AG09309 (cell line): ENCODE measurements around the gene AP5B1.

Experiments used
- DNase-seq: peaks from one replicate; pipeline ENCODE4 v3.0.0-alpha.2; 2010; ENCODE audit warnings: low read depth
- H3K4me3 ChIP-seq: 2 replicates; pipeline ENCODE4 v1.5.1; 2011; ENCODE audit warnings: mild to moderate bottlenecking, low read depth, low read length, moderate library complexity; ENCODE audit not compliant: control insufficient read depth
- CTCF ChIP-seq: IDR thresholded peaks from 2 replicates; pipeline ENCODE4 v1.5.1; 2011; ENCODE audit warnings: mild to moderate bottlenecking, low read depth, low read length, inconsistent platforms; ENCODE audit not compliant: insufficient read depth, control insufficient read depth; ENCODE audit errors: missing control alignments

AP5B1 gene

GRCh38 chr11:65810046-65810868 lies 29.5 kb upstream of the AP5B1 start:
- DNase-seq = no peak
- H3K4me3 ChIP-seq = no peak overlapping the region
- no peak for TF ChIP-seq CTCF

GRCh38 chr11:65809496-65809895 lies 28.7 kb upstream of the AP5B1 start:
- no peak for TF ChIP-seq CTCF
- no peak overlapping the region for H3K4me3 ChIP-seq
- DNase-seq = no peak

GRCh38 chr11:65808744-65809341 lies 28.1 kb upstream of the AP5B1 start:
- no peak for DNase-seq
- H3K4me3 ChIP-seq = no peak overlapping the region
- TF ChIP-seq CTCF = no peak

- TF ChIP-seq CTCF = no peak
- H3K4me3 ChIP-seq = no peak overlapping the region
- no peak for DNase-seq
Measured at GRCh38 chr11:65806979-65807378, 26.2 kb upstream of the AP5B1 start.

GRCh38 chr11:65803797-65804492 lies 23.2 kb upstream of the AP5B1 start:
- no peak overlapping the region for H3K4me3 ChIP-seq
- TF ChIP-seq CTCF = no peak
- no peak for DNase-seq

- DNase-seq = no peak
- TF ChIP-seq CTCF = no peak
- H3K4me3 ChIP-seq = no peak overlapping the region
Measured at GRCh38 chr11:65802841-65803240, 22.1 kb upstream of the AP5B1 start.
